ENCODE measurements around the gene MICU2. TPM values are rescaled to one million over a fixed set of nuclear protein-coding genes. Genes with fewer than 3 reads are reported as not detected.

The MICU2 gene
- total RNA-seq, 1 donor from 2014 or later = 13.2 TPM

- ATAC-seq (no peak), DNase-seq (ENCODE audit: low spot score) (no peak)
These were observed 99.6 kb downstream of the MICU2 start for GRCh38 chr13:21504379-21504778.

- DNase-seq (ENCODE audit: low spot score) (no peak), ATAC-seq (no peak)
These were observed 102.3 kb downstream of the MICU2 start for GRCh38 chr13:21501686-21502085.

GRCh38 chr13:21486322-21486721 lies 117.6 kb downstream of the MICU2 start:
- no peak for DNase-seq (ENCODE audit: low spot score)
- ATAC-seq = no peak

GRCh38 chr13:21483748-21484147 lies 120.2 kb downstream of the MICU2 start:
- ATAC-seq = no peak
- no peak for DNase-seq (ENCODE audit: low spot score)

GRCh38 chr13:21481359-21481758 lies 122.6 kb downstream of the MICU2 start:
- DNase-seq (ENCODE audit: low spot score) (no peak), ATAC-seq (no peak)

- DNase-seq (ENCODE audit: low spot score) = no peak
- ATAC-seq = peak; percentile 78
These were observed 124.8 kb downstream of the MICU2 start for GRCh38 chr13:21478881-21479808.

GRCh38 chr13:21476893-21477472 lies 127.0 kb downstream of the MICU2 start:
- ATAC-seq (peak; percentile 97), DNase-seq (ENCODE audit: low spot score) (peak; percentile 83)

- DNase-seq (ENCODE audit: low spot score) (no peak), ATAC-seq (no peak)
These were observed 128.9 kb downstream of the MICU2 start for GRCh38 chr13:21475115-21475514.

GRCh38 chr13:21470785-21471184 lies 133.2 kb downstream of the MICU2 start:
- no peak for ATAC-seq
- no peak for DNase-seq (ENCODE audit: low spot score)

GRCh38 chr13:21466527-21466926 lies 137.4 kb downstream of the MICU2 start:
- DNase-seq (ENCODE audit: low spot score) = no peak
- ATAC-seq = no peak

GRCh38 chr13:21465710-21466160 lies 138.2 kb downstream of the MICU2 start:
- ATAC-seq = no peak

GRCh38 chr13:21463424-21463823 lies 140.5 kb downstream of the MICU2 start:
- DNase-seq (ENCODE audit: low spot score) (no peak), ATAC-seq (no peak)

More at GRCh38 chr13:21465710-21466160, 138.2 kb downstream of the MICU2 start:
- no peak for DNase-seq (ENCODE audit: low spot score)

- ATAC-seq (no peak), DNase-seq (ENCODE audit: low spot score) (no peak)
These were observed 142.8 kb downstream of the MICU2 start for GRCh38 chr13:21461131-21461530.

- DNase-seq (ENCODE audit: low spot score) (peak; percentile 92), ATAC-seq (peak; percentile 95)
These were observed 144.9 kb downstream of the MICU2 start, which contains the start of gene ZDHHC20 for GRCh38 chr13:21458813-21459701. Gene ZDHHC20, minus strand, starts transcription at chr13:21459303. Its CDS starts 132 bp downstream, at chr13:21459171.

GRCh38 chr13:21458451-21458812 lies 145.5 kb downstream of the MICU2 start:
- ATAC-seq (peak; percentile 52), DNase-seq (ENCODE audit: low spot score) (peak; percentile 55)

- DNase-seq (ENCODE audit: low spot score) = no peak
- peak; percentile 60 for ATAC-seq
These were observed 150.4 kb downstream of the MICU2 start for GRCh38 chr13:21453387-21454081.

- DNase-seq (ENCODE audit: low spot score) = no peak
- no peak for ATAC-seq
These were observed 153.0 kb downstream of the MICU2 start for GRCh38 chr13:21450936-21451335.

- no peak for ATAC-seq
- no peak for DNase-seq (ENCODE audit: low spot score)
These were observed 157.3 kb downstream of the MICU2 start for GRCh38 chr13:21446656-21447055.

- DNase-seq (ENCODE audit: low spot score) (no peak), ATAC-seq (no peak)
These were observed 158.2 kb downstream of the MICU2 start for GRCh38 chr13:21445759-21446158.

- ATAC-seq = no peak
These were observed 160.8 kb downstream of the MICU2 start for GRCh38 chr13:21443171-21443570.

More at GRCh38 chr13:21443171-21443570, 160.8 kb downstream of the MICU2 start:
- DNase-seq (ENCODE audit: low spot score) = no peak

Measured in left lobe of liver (tissue), 2 donors.